BLaER1 treated with 17β-estradiol and CSF1 and Interleukin-3, amounts not matched to agents 10 nM and 100 nM (cell line): Measurements from ENCODE around the gene IFIT3.
A peak's percentile ranks its signal among the peaks of the same experiment; 100 is the strongest.

ENCODE experiments used
- H3K27ac ChIP-seq, 11 experiments: shearing (Covaris generic); formaldehyde crosslinking; 2 replicates each; pipeline ENCODE4 v1.8.1; 2022
- H3K27me3 ChIP-seq, 11 experiments: shearing (Covaris generic); formaldehyde crosslinking; 2 replicates each; pipeline ENCODE4 v1.8.1; 2022
- H3K36me3 ChIP-seq, 11 experiments: shearing (Covaris generic); formaldehyde crosslinking; 2 replicates each; pipeline ENCODE4 v1.8.1; 2022
- H3K4me1 ChIP-seq, 10 experiments: shearing (Covaris generic); formaldehyde crosslinking; 2 replicates each; pipeline ENCODE4 v1.8.1; 2022
- H3K4me2 ChIP-seq, 11 experiments: shearing (Covaris generic); formaldehyde crosslinking; 2 replicates each; pipeline ENCODE4 v1.8.1; 2022
- H3K4me3 ChIP-seq, 10 experiments: shearing (Covaris generic); formaldehyde crosslinking; 2 replicates each; pipeline ENCODE4 v1.8.1; 2022
- H3K9ac ChIP-seq, 11 experiments: shearing (Covaris generic); formaldehyde crosslinking; 2 replicates each; pipeline ENCODE4 v1.8.1; 2022
- H3K9me3 ChIP-seq, 11 experiments: shearing (Covaris generic); formaldehyde crosslinking; replicated peaks in 1 of 11; 2 replicates each; pipeline ENCODE4 v1.8.1; 2022
- H4K20me1 ChIP-seq, 11 experiments: shearing (Covaris generic); formaldehyde crosslinking; 2 replicates each; pipeline ENCODE4 v1.8.1; 2022
- Cebpa-rat ChIP-seq, 11 experiments: shearing (Covaris generic); IDR thresholded peaks; 2 replicates each; pipeline ENCODE4 v1.8.1; 2022

The IFIT3 gene

GRCh38 chr10:89384474-89385340, 56.9 kb downstream of the IFIT3 start:
- Histone ChIP-seq H4K20me1 (no peaks in the 10 kb centered on the region), H3K4me3 (peak overlapping the region in 3 of 10 experiments; percentile 4 to 17 (median 4); a peak in 3 of 20 replicates), H3K9me3 (no peaks in the 10 kb centered on the region), H3K4me1 (peaks cover 14 to 64% (median 34%) of the 10 kb centered on the region in 10 experiments), H3K4me2 (peak overlapping the region; percentile 13 to 92 (median 73)), H3K27ac (peak overlapping the region; percentile 15 to 89 (median 78); a peak in 21 of 22 replicates), H3K9ac (peak overlapping the region in 8 of 11 experiments; percentile 50 to 78 (median 70); a peak in 15 of 22 replicates), H3K36me3 (no peaks in the 10 kb centered on the region), H3K27me3 (no peaks in the 10 kb centered on the region)
- TF ChIP-seq Cebpa-rat (IDR thresholded peaks at IDR 0.05), result peak in 5 of 11 experiments; percentile 41 to 76 (median 63); a peak in 10 of 22 replicates

GRCh38 chr10:89388806-89389205, 61.0 kb downstream of the IFIT3 start:
- no peak overlapping the region for H3K4me2 ChIP-seq
- H3K4me3 ChIP-seq, result no peak overlapping the region
- H4K20me1 ChIP-seq, result no peaks in the 10 kb centered on the region
- TF ChIP-seq Cebpa-rat (IDR thresholded peaks at IDR 0.05), result no peak
- H3K9me3 ChIP-seq, result no peaks in the 10 kb centered on the region
- H3K9ac ChIP-seq, result no peak overlapping the region
- H3K4me1 ChIP-seq, result peaks cover 46 to 84% (median 59%) of the 10 kb centered on the region in 10 experiments
- H3K27ac ChIP-seq, result no peak overlapping the region
- no peaks in the 10 kb centered on the region for H3K27me3 ChIP-seq
- H3K36me3 ChIP-seq, result no peaks in the 10 kb centered on the region

GRCh38 chr10:89389254-89389653, 61.5 kb downstream of the IFIT3 start:
- H3K27ac ChIP-seq, result no peak overlapping the region
- no peak overlapping the region for H3K4me3 ChIP-seq
- H3K9me3 ChIP-seq, result no peaks in the 10 kb centered on the region
- no peak overlapping the region for H3K9ac ChIP-seq
- H3K4me2 ChIP-seq, result no peak overlapping the region
- H3K36me3 ChIP-seq, result no peaks in the 10 kb centered on the region
- H3K4me1 ChIP-seq, result peaks cover 47 to 84% (median 59%) of the 10 kb centered on the region in 10 experiments
- TF ChIP-seq Cebpa-rat (IDR thresholded peaks at IDR 0.05), result no peak
- no peaks in the 10 kb centered on the region for H3K27me3 ChIP-seq
- H4K20me1 ChIP-seq, result no peaks in the 10 kb centered on the region
